Gastrocnemius medialis (tissue), 4 donors: ENCODE measurements around the gene TBX2. TPM values are rescaled to one million over a fixed set of nuclear protein-coding genes. Genes with fewer than 3 reads are reported as not detected.
"Not testable (repeated sequence)": the region's sequence is repeated elsewhere in the genome, so short reads cannot be mapped to it uniquely, and the experiment has no call there.

Experiments used
- ATAC-seq, 2 donors: fragments of 150-250 bp; one replicate each; pipeline ENCODE4 v1.9.1; 2016
- DNase-seq, 2 donors: peaks; one replicate each; pipeline ENCODE4 v3.0.0-alpha.2; 2019
- H3K27ac ChIP-seq, 4 donors: fragments of 200-600 bp; sonication (generic); 1 replicate in 1 of 4; 2 replicates in 3 of 4; pipeline ENCODE4 v1.5.1; 2016 to 2018; ENCODE audit warnings: mild to moderate bottlenecking in 2 of 4, moderate library complexity in 1 of 4
- H3K27me3 ChIP-seq, 3 donors: fragments of 200-600 bp; sonication (generic) in 2 of 3; 1 replicate in 1 of 3; 2 replicates in 2 of 3; pipeline versions ENCODE4 v1.5.1 to v1.6.0; 2016 to 2019; ENCODE audit warnings: mild to moderate bottlenecking in 1 of 3, moderate library complexity in 1 of 3
- H3K36me3 ChIP-seq, 2 donors: fragments of 200-600 bp; sonication (generic) in 1 of 2; one replicate each; pipeline ENCODE4 v1.5.1; 2017 to 2018
- H3K4me1 ChIP-seq, 2 donors: fragments of 200-600 bp; sonication (generic) in 1 of 2; one replicate each; pipeline ENCODE4 v1.5.1; 2016 to 2017; ENCODE audit warnings: mild to moderate bottlenecking in 2 of 2
- H3K4me3 ChIP-seq, 4 donors: fragments of 200-600 bp; sonication (generic) in 3 of 4; 1 replicate in 1 of 4; 2 replicates in 3 of 4; pipeline ENCODE4 v1.5.1; 2016 to 2019; ENCODE audit warnings: mild to moderate bottlenecking in 2 of 4
- H3K9me3 ChIP-seq, 3 donors: fragments of 200-600 bp; sonication (generic) in 2 of 3; 1 replicate in 1 of 3; 2 replicates in 2 of 3; pipeline ENCODE4 v1.5.1; 2016 to 2019
- CTCF ChIP-seq, 5 experiments: fragments of 450-650 bp in 3 of 5; fragments of 200-600 bp in 2 of 5; sonication (generic) in 2 of 5; IDR thresholded peaks in 4 of 5; conservative IDR thresholded peaks in 1 of 5; 1 replicate in 4 of 5; 2 replicates in 1 of 5; pipeline ENCODE4 v1.5.1; 2016 to 2019; ENCODE audit warnings: antibody characterized with exemption in 5 of 5, mild to moderate bottlenecking in 3 of 5, moderate library complexity in 3 of 5
- POLR2A ChIP-seq, 2 donors: fragments of 450-650 bp; IDR thresholded peaks; one replicate each; pipeline ENCODE4 v1.6.1; 2017; ENCODE audit warnings: antibody characterized with exemption in 2 of 2, mild to moderate bottlenecking in 2 of 2, moderate library complexity in 2 of 2
- in situ Hi-C, 4 donors: fragments of 200-750 bp; cut with MboI; loops; one replicate each; pipeline versions ENCODE4 v1.15.0 to v1.8.0; 2017; ENCODE audit warnings: low sequenced_read_pairs in 4 of 4
- intact Hi-C: fragments of 100-400 bp; cut with DNase I; formaldehyde crosslinking; loops from one replicate; pipeline ENCODE4 v1.15.1; 2023; ENCODE audit warnings: low total_unique reads
- total RNA-seq, 4 donors: library from RNA; depleted of rRNA; stranded (reverse); fragments of >200 nt; gene quantifications; one replicate each; pipeline versions ENCODE4 v1.1.0 to v1.2.3, GENCODE V29; 2016

TBX2 gene
- total RNA-seq, 4 donors from 2014 or later: 4.2 to 10.4 (median 6.4) TPM

- ATAC-seq: no peak
Measured at GRCh38 chr17:61436273-61436672, 36.6 kb downstream of the TBX2 start.

GRCh38 chr17:61436995-61437704 lies 37.5 kb downstream of the TBX2 start:
- Histone ChIP-seq H3K27me3 (peaks cover 0 to 5% (median 2%) of the 10 kb centered on the region in 3 donors), H3K4me3 (no peak overlapping the region), H3K4me1 (no peaks in the 10 kb centered on the region), H3K36me3 (no peaks in the 10 kb centered on the region), H3K9me3 (peaks cover 0 to 8% (median 0%) of the 10 kb centered on the region in 3 donors), H3K27ac (no peak overlapping the region)
- intact Hi-C loops (no loop called here), in situ Hi-C loops (loop anchor here in 2 of 4 donors (25.0 kb wide), 1 partner anchor 400 kb away; no protein-coding TSS in a partner anchor)
- TF ChIP-seq CTCF (IDR thresholded peaks at IDR 0.05 in 4 of 5, conservative IDR thresholded peaks at IDR 0.05 in 1 of 5) (no peak), POLR2A (IDR thresholded peaks at IDR 0.05) (no peak)
- DNase-seq (no peak), ATAC-seq (no peak)

More at GRCh38 chr17:61436273-61436672, 36.6 kb downstream of the TBX2 start:
- Histone ChIP-seq H3K27me3 (peaks cover 0 to 5% (median 2%) of the 10 kb centered on the region in 3 donors), H3K4me1 (no peaks in the 10 kb centered on the region), H3K27ac (no peak overlapping the region), H3K9me3 (peaks cover 0 to 8% (median 0%) of the 10 kb centered on the region in 3 donors), H3K36me3 (no peaks in the 10 kb centered on the region), H3K4me3 (no peak overlapping the region)
- no peak for DNase-seq
- in situ Hi-C loops: loop anchor here in 2 of 4 donors (25.0 kb wide), 1 partner anchor 401 kb away; no protein-coding TSS in a partner anchor
- intact Hi-C loops: no loop called here
- TF ChIP-seq POLR2A (IDR thresholded peaks at IDR 0.05) (no peak), CTCF (IDR thresholded peaks at IDR 0.05 in 4 of 5, conservative IDR thresholded peaks at IDR 0.05 in 1 of 5) (no peak)

- Histone ChIP-seq H3K27me3 (peaks cover 0 to 5% (median 2%) of the 10 kb centered on the region in 3 donors), H3K27ac (no peak overlapping the region), H3K4me1 (no peaks in the 10 kb centered on the region), H3K4me3 (no peak overlapping the region), H3K9me3 (peaks cover 0 to 8% (median 0%) of the 10 kb centered on the region in 3 donors), H3K36me3 (no peaks in the 10 kb centered on the region)
- in situ Hi-C loops: loop anchor here in 2 of 4 donors (25.0 kb wide), 1 partner anchor 397 kb away; no protein-coding TSS in a partner anchor
- no peak for TF ChIP-seq CTCF (IDR thresholded peaks at IDR 0.05 in 4 of 5, conservative IDR thresholded peaks at IDR 0.05 in 1 of 5)
- TF ChIP-seq POLR2A (IDR thresholded peaks at IDR 0.05): no peak
- DNase-seq: no peak
- ATAC-seq: no peak
- intact Hi-C loops: no loop called here
Measured at GRCh38 chr17:61440697-61441096, 41.1 kb downstream of the TBX2 start.

- in situ Hi-C loops: loop anchor here in 2 of 4 donors (25.0 kb wide), 1 partner anchor 396 kb away; no protein-coding TSS in a partner anchor
- H3K27me3 ChIP-seq, H3K36me3 ChIP-seq, H3K4me1 ChIP-seq, H3K4me3 ChIP-seq, H3K9me3 ChIP-seq, intact Hi-C loops, H3K27ac ChIP-seq, DNase-seq, ATAC-seq: not testable (repeated sequence)
Measured at GRCh38 chr17:61441507-61441906, 41.9 kb downstream of the TBX2 start.

- intact Hi-C loops: no loop called here
- in situ Hi-C loops: loop anchor here in 2 of 4 donors (25.0 kb wide), 1 partner anchor 395 kb away; no protein-coding TSS in a partner anchor
- TF ChIP-seq CTCF (IDR thresholded peaks at IDR 0.05 in 4 of 5, conservative IDR thresholded peaks at IDR 0.05 in 1 of 5): no peak
- no peak for TF ChIP-seq POLR2A (IDR thresholded peaks at IDR 0.05)
- Histone ChIP-seq H3K27me3 (peaks cover 0 to 5% (median 2%) of the 10 kb centered on the region in 3 donors), H3K9me3 (no peaks in the 10 kb centered on the region), H3K4me3 (no peak overlapping the region), H3K36me3 (no peaks in the 10 kb centered on the region), H3K4me1 (no peaks in the 10 kb centered on the region), H3K27ac (no peak overlapping the region)
- DNase-seq (no peak), ATAC-seq (no peak)
Measured at GRCh38 chr17:61442136-61442775, 42.6 kb downstream of the TBX2 start.
